ENCODE data around the gene GRIA4.

Gene GRIA4

GRCh38 chr11:105786741-105787140 is 176.9 kb downstream of the GRIA4 start:
- Histone ChIP-seq H3K36me3 (ENCODE audit: control insufficient read depth, low read length) (no peaks in the 10 kb centered on the region), H3K27me3 (ENCODE audit: control insufficient read depth, low read length) (no peaks in the 10 kb centered on the region), H3K27ac (ENCODE audit: low read depth, low read length) (no peak overlapping the region), H3K4me1 (ENCODE audit: control insufficient read depth, low read length) (no peaks in the 10 kb centered on the region), H4K20me1 (ENCODE audit: control insufficient read depth, insufficient read depth, low read depth, low read length) (no peaks in the 10 kb centered on the region), H3F3A (ENCODE audit: control insufficient read depth, insufficient read depth) (no peaks in the 10 kb centered on the region), H3K4me2 (ENCODE audit: low read length) (no peak overlapping the region), H3K9me2 (replicated peaks; ENCODE audit: control insufficient read depth, low read length) (no peaks in the 10 kb centered on the region), H3K4me3 (ENCODE audit: low read length) (no peak overlapping the region), H3K79me2 (ENCODE audit: control insufficient read depth, low read length) (no peaks in the 10 kb centered on the region), H3K9me3 (ENCODE audit: control insufficient read depth, insufficient read depth, low read length) (no peaks in the 10 kb centered on the region)
- TF ChIP-seq EZH2phosphoT487 (IDR thresholded peaks at IDR 0.05; ENCODE audit: borderline replicate concordance, low read length) = no peak
- TF ChIP-seq, protein P1, sequence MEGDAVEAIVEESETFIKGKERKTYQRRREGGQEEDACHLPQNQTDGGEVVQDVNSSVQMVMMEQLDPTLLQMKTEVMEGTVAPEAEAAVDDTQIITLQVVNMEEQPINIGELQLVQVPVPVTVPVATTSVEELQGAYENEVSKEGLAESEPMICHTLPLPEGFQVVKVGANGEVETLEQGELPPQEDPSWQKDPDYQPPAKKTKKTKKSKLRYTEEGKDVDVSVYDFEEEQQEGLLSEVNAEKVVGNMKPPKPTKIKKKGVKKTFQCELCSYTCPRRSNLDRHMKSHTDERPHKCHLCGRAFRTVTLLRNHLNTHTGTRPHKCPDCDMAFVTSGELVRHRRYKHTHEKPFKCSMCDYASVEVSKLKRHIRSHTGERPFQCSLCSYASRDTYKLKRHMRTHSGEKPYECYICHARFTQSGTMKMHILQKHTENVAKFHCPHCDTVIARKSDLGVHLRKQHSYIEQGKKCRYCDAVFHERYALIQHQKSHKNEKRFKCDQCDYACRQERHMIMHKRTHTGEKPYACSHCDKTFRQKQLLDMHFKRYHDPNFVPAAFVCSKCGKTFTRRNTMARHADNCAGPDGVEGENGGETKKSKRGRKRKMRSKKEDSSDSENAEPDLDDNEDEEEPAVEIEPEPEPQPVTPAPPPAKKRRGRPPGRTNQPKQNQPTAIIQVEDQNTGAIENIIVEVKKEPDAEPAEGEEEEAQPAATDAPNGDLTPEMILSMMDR (IDR thresholded peaks at IDR 0.05; ENCODE audit: low read depth, low read length, poor library complexity, severe bottlenecking) = no peak

DNA sequence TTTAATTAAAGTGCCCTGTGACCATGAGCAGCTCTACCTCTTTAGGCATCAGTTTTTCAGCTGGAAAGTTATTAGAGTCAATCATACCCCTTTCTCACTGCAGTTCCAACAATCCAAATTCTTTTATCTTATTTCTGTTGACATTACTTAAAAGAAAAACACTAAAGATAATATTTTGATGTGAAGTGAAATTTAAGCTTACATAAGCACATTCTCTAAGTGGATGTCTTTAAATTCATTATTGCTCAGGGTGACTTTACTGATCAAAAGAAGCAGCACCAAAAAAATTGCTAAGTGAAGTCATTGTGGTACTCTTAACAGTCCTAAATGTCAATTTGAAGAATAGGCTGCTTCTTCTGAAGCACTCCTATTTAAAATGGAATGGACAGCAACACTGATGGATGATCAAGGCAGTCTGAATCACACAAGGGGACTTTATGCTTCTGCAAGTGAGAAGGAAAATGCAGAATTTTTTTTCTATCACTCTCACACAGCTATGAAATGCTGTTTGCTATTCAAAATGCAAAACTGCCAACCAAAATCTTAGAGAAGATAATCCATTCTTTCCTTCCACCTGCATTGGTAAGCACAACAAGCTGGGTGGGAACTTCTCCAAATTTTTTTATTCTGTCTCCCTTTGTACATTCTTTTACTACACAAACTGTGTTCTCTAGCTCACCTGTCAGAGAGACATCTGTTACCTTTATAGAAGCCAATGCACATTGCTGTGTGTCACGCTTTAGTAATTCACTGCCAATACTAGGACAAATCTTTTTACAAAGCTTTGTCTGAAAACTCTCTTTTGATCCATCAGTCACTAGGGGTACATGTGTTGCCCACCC is 179.9 kb downstream of the GRIA4 start:
- Histone ChIP-seq H4K20me1 (ENCODE audit: control insufficient read depth, insufficient read depth, low read depth, low read length) (no peaks in the 10 kb centered on the region), H3K9me2 (replicated peaks; ENCODE audit: control insufficient read depth, low read length) (no peaks in the 10 kb centered on the region), H3K4me1 (ENCODE audit: control insufficient read depth, low read length) (no peaks in the 10 kb centered on the region), H3F3A (ENCODE audit: control insufficient read depth, insufficient read depth) (no peaks in the 10 kb centered on the region), H3K4me3 (ENCODE audit: low read length) (no peak overlapping the region), H3K4me2 (ENCODE audit: low read length) (no peak overlapping the region), H3K27ac (ENCODE audit: low read depth, low read length) (no peak overlapping the region), H3K79me2 (ENCODE audit: control insufficient read depth, low read length) (no peaks in the 10 kb centered on the region), H3K36me3 (ENCODE audit: control insufficient read depth, low read length) (no peaks in the 10 kb centered on the region), H3K9me3 (ENCODE audit: control insufficient read depth, insufficient read depth, low read length) (no peaks in the 10 kb centered on the region), H3K27me3 (ENCODE audit: control insufficient read depth, low read length) (no peaks in the 10 kb centered on the region)
- no peak for TF ChIP-seq EZH2phosphoT487 (IDR thresholded peaks at IDR 0.05; ENCODE audit: borderline replicate concordance, low read length)
- TF ChIP-seq, protein P1 (IDR thresholded peaks at IDR 0.05; ENCODE audit: low read depth, low read length, poor library complexity, severe bottlenecking) = no peak

DNA sequence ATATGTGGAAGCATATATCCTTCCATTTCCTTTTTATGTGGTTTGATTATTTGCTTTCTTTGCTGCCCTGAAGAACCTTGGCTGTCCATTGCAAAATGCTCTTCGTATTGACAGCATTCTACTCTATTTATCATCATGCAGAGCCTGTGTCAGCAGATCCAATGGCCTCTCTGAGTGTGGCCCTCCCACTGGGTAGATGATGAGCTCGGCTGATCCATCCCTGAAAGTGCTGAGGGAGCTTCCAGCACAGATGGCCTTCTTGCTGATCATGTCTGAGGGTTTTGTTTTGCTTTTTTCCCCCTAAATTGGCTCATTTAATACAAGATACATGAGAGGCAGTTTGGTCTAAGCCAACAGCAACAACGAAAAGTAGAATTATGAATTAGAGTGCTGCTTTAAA is 181.0 kb downstream of the GRIA4 start:
- Histone ChIP-seq H3K9me3 (ENCODE audit: control insufficient read depth, insufficient read depth, low read length) (no peaks in the 10 kb centered on the region), H3K9me2 (replicated peaks; ENCODE audit: control insufficient read depth, low read length) (no peaks in the 10 kb centered on the region), H3K4me1 (ENCODE audit: control insufficient read depth, low read length) (no peaks in the 10 kb centered on the region), H3K4me2 (ENCODE audit: low read length) (no peak overlapping the region), H3F3A (ENCODE audit: control insufficient read depth, insufficient read depth) (no peaks in the 10 kb centered on the region), H3K4me3 (ENCODE audit: low read length) (no peak overlapping the region), H3K79me2 (ENCODE audit: control insufficient read depth, low read length) (no peaks in the 10 kb centered on the region), H4K20me1 (ENCODE audit: control insufficient read depth, insufficient read depth, low read depth, low read length) (no peaks in the 10 kb centered on the region), H3K36me3 (ENCODE audit: control insufficient read depth, low read length) (no peaks in the 10 kb centered on the region), H3K27ac (ENCODE audit: low read depth, low read length) (no peak overlapping the region), H3K27me3 (ENCODE audit: control insufficient read depth, low read length) (no peaks in the 10 kb centered on the region)
- no peak for TF ChIP-seq EZH2phosphoT487 (IDR thresholded peaks at IDR 0.05; ENCODE audit: borderline replicate concordance, low read length)
- TF ChIP-seq, protein P1 (IDR thresholded peaks at IDR 0.05; ENCODE audit: low read depth, low read length, poor library complexity, severe bottlenecking) = no peak
